Spleen (tissue), 11 donors: ENCODE results near the gene KLF13. TPM values are rescaled to one million over a fixed set of nuclear protein-coding genes. Genes with fewer than 3 reads are reported as not detected.

Experiments used
- DNase-seq: peaks from one replicate; pipeline ENCODE4 v3.0.0-alpha.2; 2020
- H3K27ac ChIP-seq, 8 donors: fragments of 200-600 bp; sonication (generic) in 7 of 8; 1 replicate in 4 of 8; 2 replicates in 4 of 8; pipeline versions ENCODE4 v1.5.0 to v1.8.0; 2016 to 2021; ENCODE audit warnings: inconsistent platforms in 4 of 8, mild to moderate bottlenecking in 4 of 8, moderate library complexity in 1 of 8
- H3K27me3 ChIP-seq, 7 donors: fragments of 200-600 bp; sonication (generic) in 6 of 7; replicated peaks in 1 of 7; 1 replicate in 4 of 7; 2 replicates in 3 of 7; pipeline versions ENCODE4 v1.5.0 to v1.8.0; 2016 to 2021; ENCODE audit warnings: inconsistent platforms in 3 of 7, mild to moderate bottlenecking in 1 of 7
- H3K36me3 ChIP-seq, 6 donors: fragments of 200-600 bp; sonication (generic) in 5 of 6; 1 replicate in 4 of 6; 2 replicates in 2 of 6; pipeline versions ENCODE4 v1.5.0 to v1.8.0; 2016 to 2021; ENCODE audit warnings: inconsistent platforms in 2 of 6
- H3K4me1 ChIP-seq, 6 donors: fragments of 200-600 bp; sonication (generic) in 5 of 6; 1 replicate in 3 of 6; 2 replicates in 3 of 6; pipeline versions ENCODE4 v1.5.0 to v1.8.0; 2016 to 2021; ENCODE audit warnings: inconsistent platforms in 3 of 6
- H3K4me3 ChIP-seq, 8 donors: fragments of 200-600 bp; sonication (generic) in 7 of 8; 1 replicate in 4 of 8; 2 replicates in 4 of 8; pipeline versions ENCODE4 v1.5.0 to v1.8.0; 2016 to 2021; ENCODE audit warnings: inconsistent platforms in 4 of 8, mild to moderate bottlenecking in 4 of 8, moderate library complexity in 2 of 8
- H3K9me3 ChIP-seq, 8 donors: fragments of 200-600 bp; sonication (generic) in 7 of 8; 1 replicate in 4 of 8; 2 replicates in 4 of 8; pipeline versions ENCODE4 v1.5.0 to v1.8.0; 2016 to 2021; ENCODE audit warnings: inconsistent platforms in 4 of 8
- CTCF ChIP-seq, 11 experiments: fragments of 200-600 bp in 7 of 11; fragments of 450-650 bp in 4 of 11; sonication (generic) in 4 of 11; IDR thresholded peaks in 8 of 11; conservative IDR thresholded peaks in 3 of 11; 1 replicate in 7 of 11; 2 replicates in 4 of 11; pipeline versions ENCODE4 v1.4.0 to v1.8.0; 2016 to 2021; ENCODE audit warnings: antibody characterized with exemption in 11 of 11, inconsistent platforms in 4 of 11, mild to moderate bottlenecking in 1 of 11
- POLR2A ChIP-seq, 3 donors: fragments of 450-650 bp; IDR thresholded peaks; one replicate each; pipeline ENCODE4 v1.5.1; 2017; ENCODE audit warnings: antibody characterized with exemption in 3 of 3, mild to moderate bottlenecking in 1 of 3
- POLR2AphosphoS5 ChIP-seq, 3 donors: sonication (generic); formaldehyde crosslinking; IDR thresholded peaks; one replicate each; pipeline ENCODE4 v1.5.1; 2017; ENCODE audit warnings: antibody characterized with exemption in 3 of 3
- WGBS, 5 donors: extraction: QIAGEN DNeasy Blood & Tissue Kit in 3 of 5; methylation state at CpG; one replicate each; pipeline versions ENCODE4 v1.1.5 to v1.1.7; 2013 to 2018; 5-methylcytosine and 5-hydroxymethylcytosine counted together
- intact Hi-C: fragments of 100-400 bp; cut with DNase I; formaldehyde crosslinking; loops from one replicate; pipeline ENCODE4 v1.15.0; 2023; ENCODE audit warnings: low total_unique reads
- polyA plus RNA-seq, 3 donors: library from polyadenylated mRNA; stranded (reverse); fragments of 200-250 nt; gene quantifications; one replicate each; pipeline ENCODE4 v1.2.1, GENCODE V29; 2013
- total RNA-seq, 7 donors: library from RNA; depleted of rRNA in 3 of 7; stranded (reverse); fragments of >200 nt in 3 of 7; fragmentation: NEBNext Ultra II Directional in 4 of 7; extraction: Animal tissue kit (Norgen Biotek cat#: 25700) in 4 of 7; gene quantifications; one replicate each; pipeline versions ENCODE4 v1.1.0 to v1.2.1, GENCODE V29; 2016 to 2021
- donor health status: healthy with polysubstance abuse.
- donor health status: DM: no; HTN: no; CAD: no; lungs with moderate emphysema.
- donor health status: DM: no; HTN: no; CAD: no.
- donor health status: Bipolar disorder and iron deficiency.
- donor health status: healthy.
- donor health status: DM: no; HTN: no; CAD: no.
- donor health status: DM: yes; HTN: yes; CAD: no.

Gene KLF13
- total and polyA plus RNA-seq, 10 donors = 21.8 to 111 (median 81.4) TPM

GRCh38 chr15:31342781-31343626, 16.4 kb downstream of the KLF13 start:
- Histone ChIP-seq H3K27ac (peak overlapping the region in 6 of 8 donors; percentile 21 to 100 (median 97)), H3K27me3 (no peaks in the 10 kb centered on the region), H3K4me3 (peak overlapping the region in 1 of 8 donors; percentile 42), H3K4me1 (peaks cover 46 to 100% (median 100%) of the 10 kb centered on the region in 6 donors), H3K9me3 (no peaks in the 10 kb centered on the region), H3K36me3 (peaks cover 0 to 41% (median under 1%) of the 10 kb centered on the region in 6 donors)
- peak in 1 of 11 experiments; percentile 29 for TF ChIP-seq CTCF (IDR thresholded peaks at IDR 0.05 in 8 of 11, conservative IDR thresholded peaks at IDR 0.05 in 3 of 11)
- no peak for TF ChIP-seq POLR2A (IDR thresholded peaks at IDR 0.05)
- TF ChIP-seq POLR2AphosphoS5 (IDR thresholded peaks at IDR 0.05) = peak; percentile 63 to 69 (median 66)
- intact Hi-C loops = no loop called here
- DNase-seq = peak; percentile 82
- 42 to 47% (median 45%) methylated on average over 19 to 22 of the region's 22 CpGs for WGBS, 5 donors

- WGBS, 5 donors = 62 to 71% (median 66%) methylated on average over 3 to 5 of the region's 5 CpGs
- peaks cover 38 to 100% (median 100%) of the 10 kb centered on the region in 6 donors for H3K4me1 ChIP-seq
- DNase-seq = peak; percentile 70
These were observed 17.2 kb downstream of the KLF13 start for GRCh38 chr15:31343831-31344230.

GRCh38 chr15:31344266-31344665, 17.6 kb downstream of the KLF13 start:
- Histone ChIP-seq H3K27me3 (no peaks in the 10 kb centered on the region), H3K9me3 (no peaks in the 10 kb centered on the region), H3K27ac (peak overlapping the region in 7 of 8 donors; percentile 80 to 100 (median 96)), H3K4me1 (peaks cover 33 to 100% (median 100%) of the 10 kb centered on the region in 6 donors), H3K36me3 (peaks cover 0 to 49% (median 4%) of the 10 kb centered on the region in 6 donors), H3K4me3 (no peak overlapping the region)
- TF ChIP-seq POLR2A (IDR thresholded peaks at IDR 0.05) = no peak
- no peak for TF ChIP-seq CTCF (IDR thresholded peaks at IDR 0.05 in 8 of 11, conservative IDR thresholded peaks at IDR 0.05 in 3 of 11)
- no peak for TF ChIP-seq POLR2AphosphoS5 (IDR thresholded peaks at IDR 0.05)
- DNase-seq = peak; percentile 75
- intact Hi-C loops = no loop called here
- WGBS, 5 donors = 75 to 92% (median 87%) methylated on average over 1 to 4 of the region's 4 CpGs

More at GRCh38 chr15:31343831-31344230, 17.2 kb downstream of the KLF13 start:
- Histone ChIP-seq H3K27me3 (no peaks in the 10 kb centered on the region), H3K4me3 (no peak overlapping the region), H3K9me3 (no peaks in the 10 kb centered on the region), H3K27ac (peak overlapping the region in 7 of 8 donors; percentile 80 to 100 (median 96)), H3K36me3 (peaks cover 0 to 46% (median 4%) of the 10 kb centered on the region in 6 donors)
- intact Hi-C loops = no loop called here
- no peak for TF ChIP-seq POLR2A (IDR thresholded peaks at IDR 0.05)
- no peak for TF ChIP-seq CTCF (IDR thresholded peaks at IDR 0.05 in 8 of 11, conservative IDR thresholded peaks at IDR 0.05 in 3 of 11)
- TF ChIP-seq POLR2AphosphoS5 (IDR thresholded peaks at IDR 0.05) = no peak
